ENCODE measurements around the gene EIF4E1B.

The EIF4E1B gene

GRCh38 chr5:176693477-176693851 lies 63.0 kb downstream of the EIF4E1B start:
- Histone ChIP-seq H3K27ac (no peak overlapping the region), H3K4me1 (peaks cover 0 to 6% (median 0%) of the 10 kb centered on the region in 10 experiments; a peak in 2 of 20 replicates), H3K4me3 (no peak overlapping the region), H3K36me3 (no peaks in the 10 kb centered on the region), H4K20me1 (peaks cover 0 to 38% (median 0%) of the 10 kb centered on the region in 11 experiments; a peak in 6 of 22 replicates), H3K9ac (no peak overlapping the region), H3K27me3 (peaks cover 49 to 76% (median 70%) of the 10 kb centered on the region in 11 experiments), H3K4me2 (no peak overlapping the region), H3K9me3 (replicated peaks in 1 of 11) (peaks cover under 1 to 7% (median under 1%) of the 10 kb centered on the region in 11 experiments; a peak in 18 of 22 replicates)
- no peak for TF ChIP-seq Cebpa-rat (IDR thresholded peaks at IDR 0.05)

GRCh38 chr5:176694146-176694545 lies 63.7 kb downstream of the EIF4E1B start:
- Histone ChIP-seq H3K4me2 (no peak overlapping the region), H3K9ac (no peak overlapping the region), H3K36me3 (no peaks in the 10 kb centered on the region), H3K4me1 (peaks cover 0 to 6% (median 0%) of the 10 kb centered on the region in 10 experiments; a peak in 2 of 20 replicates), H4K20me1 (peaks cover 0 to 38% (median 0%) of the 10 kb centered on the region in 11 experiments; a peak in 6 of 22 replicates), H3K9me3 (replicated peaks in 1 of 11) (no peaks in the 10 kb centered on the region), H3K27me3 (peaks cover 56 to 83% (median 77%) of the 10 kb centered on the region in 11 experiments), H3K27ac (no peak overlapping the region), H3K4me3 (no peak overlapping the region)
- no peak for TF ChIP-seq Cebpa-rat (IDR thresholded peaks at IDR 0.05)

- Histone ChIP-seq H3K4me1 (peaks cover 0 to 6% (median 0%) of the 10 kb centered on the region in 10 experiments; a peak in 2 of 20 replicates), H3K27me3 (peaks cover 56 to 85% (median 80%) of the 10 kb centered on the region in 11 experiments), H3K36me3 (no peaks in the 10 kb centered on the region), H3K4me2 (no peak overlapping the region), H3K27ac (no peak overlapping the region), H3K9ac (no peak overlapping the region), H3K4me3 (no peak overlapping the region), H3K9me3 (replicated peaks in 1 of 11) (no peaks in the 10 kb centered on the region), H4K20me1 (peaks cover 0 to 38% (median 0%) of the 10 kb centered on the region in 11 experiments; a peak in 6 of 22 replicates)
- no peak for TF ChIP-seq Cebpa-rat (IDR thresholded peaks at IDR 0.05)
Observed at GRCh38 chr5:176694631-176695030, 64.2 kb downstream of the EIF4E1B start.

- Histone ChIP-seq H3K9me3 (replicated peaks in 1 of 11) (no peaks in the 10 kb centered on the region), H3K9ac (no peak overlapping the region), H4K20me1 (peaks cover 0 to 38% (median 0%) of the 10 kb centered on the region in 11 experiments; a peak in 6 of 22 replicates), H3K27me3 (peaks cover 56 to 88% (median 80%) of the 10 kb centered on the region in 11 experiments), H3K4me3 (no peak overlapping the region), H3K27ac (no peak overlapping the region), H3K4me1 (peaks cover 0 to 6% (median 0%) of the 10 kb centered on the region in 10 experiments; a peak in 2 of 20 replicates), H3K36me3 (no peaks in the 10 kb centered on the region), H3K4me2 (no peak overlapping the region)
- no peak for TF ChIP-seq Cebpa-rat (IDR thresholded peaks at IDR 0.05)
Observed at GRCh38 chr5:176695073-176695472, 64.6 kb downstream of the EIF4E1B start.

Measured in BLaER1 treated with 17β-estradiol and CSF1 and Interleukin-3, amounts not matched to agents 10 nM and 100 nM (cell line).